A549 (cell line): ENCODE results near the gene POLK.

Experiments
- CHD2 ChIP-seq: fragments of 150-350 bp; IDR thresholded peaks from 2 replicates; pipeline ENCODE4 v1.6.1; 2014; ENCODE audit warnings: low read length; ENCODE audit not compliant: partially characterized antibody
- TF ChIP-seq, protein P1 (sequence below): fragments of 150-350 bp; IDR thresholded peaks from 2 replicates; pipeline ENCODE4 v1.6.1; 2014; ENCODE audit warnings: low read depth, mild to moderate bottlenecking, low read length

DNA sequence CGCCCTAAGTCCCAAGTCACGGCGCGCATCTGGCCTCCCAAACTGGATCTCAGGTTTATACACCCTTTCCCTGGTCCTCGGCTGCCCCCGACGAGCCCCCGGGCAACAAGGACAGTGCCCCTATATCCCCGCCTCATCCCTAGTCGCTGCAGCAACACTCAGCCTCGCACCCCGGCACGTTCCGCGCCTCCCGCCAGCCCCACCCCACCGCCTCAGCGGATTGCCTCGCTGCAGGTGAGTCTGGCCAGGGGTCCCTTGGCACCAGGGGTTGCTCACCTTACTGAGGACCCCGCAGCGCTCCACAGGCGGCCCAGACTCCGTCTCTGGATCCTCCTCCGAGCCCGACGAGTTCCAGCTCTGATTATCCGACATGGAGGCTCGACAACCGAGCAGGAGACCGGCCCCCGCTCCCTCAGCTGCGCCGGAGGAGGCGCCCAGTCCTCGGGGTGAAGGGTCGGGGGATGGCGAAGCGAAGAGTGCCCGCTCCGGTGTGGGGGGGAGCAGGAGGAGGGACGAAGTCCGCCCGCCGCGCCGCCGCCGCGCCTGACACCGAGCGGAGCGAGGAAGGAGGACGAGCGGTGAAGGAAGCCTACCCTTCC lies 756 bp upstream of the POLK start:
- TF ChIP-seq CHD2: no peak
- TF ChIP-seq, protein P1, sequence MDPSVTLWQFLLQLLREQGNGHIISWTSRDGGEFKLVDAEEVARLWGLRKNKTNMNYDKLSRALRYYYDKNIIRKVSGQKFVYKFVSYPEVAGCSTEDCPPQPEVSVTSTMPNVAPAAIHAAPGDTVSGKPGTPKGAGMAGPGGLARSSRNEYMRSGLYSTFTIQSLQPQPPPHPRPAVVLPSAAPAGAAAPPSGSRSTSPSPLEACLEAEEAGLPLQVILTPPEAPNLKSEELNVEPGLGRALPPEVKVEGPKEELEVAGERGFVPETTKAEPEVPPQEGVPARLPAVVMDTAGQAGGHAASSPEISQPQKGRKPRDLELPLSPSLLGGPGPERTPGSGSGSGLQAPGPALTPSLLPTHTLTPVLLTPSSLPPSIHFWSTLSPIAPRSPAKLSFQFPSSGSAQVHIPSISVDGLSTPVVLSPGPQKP: no peak
